ENCODE results near the gene ARHGAP27.

DNA sequence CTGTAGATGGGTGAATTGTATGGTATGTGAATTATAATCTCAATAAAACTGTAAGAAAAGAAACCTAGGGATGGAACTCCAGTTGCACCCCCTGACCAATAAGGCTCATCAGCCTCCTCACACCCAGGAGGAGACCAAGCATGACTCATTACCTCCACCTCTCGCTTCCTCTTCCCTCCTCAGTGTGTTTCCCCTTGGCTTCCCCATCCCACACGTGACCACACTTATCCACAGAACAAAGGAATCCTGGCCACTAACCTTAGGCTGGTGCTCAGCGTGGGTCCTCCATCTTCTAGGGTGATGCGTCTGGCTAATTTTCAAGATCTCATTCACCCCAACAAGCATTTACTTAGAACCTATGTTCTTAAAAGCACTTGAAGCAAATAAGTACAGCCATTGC, 79.6 kb downstream of the ARHGAP27 start:
- TF ChIP-seq, protein P1, sequence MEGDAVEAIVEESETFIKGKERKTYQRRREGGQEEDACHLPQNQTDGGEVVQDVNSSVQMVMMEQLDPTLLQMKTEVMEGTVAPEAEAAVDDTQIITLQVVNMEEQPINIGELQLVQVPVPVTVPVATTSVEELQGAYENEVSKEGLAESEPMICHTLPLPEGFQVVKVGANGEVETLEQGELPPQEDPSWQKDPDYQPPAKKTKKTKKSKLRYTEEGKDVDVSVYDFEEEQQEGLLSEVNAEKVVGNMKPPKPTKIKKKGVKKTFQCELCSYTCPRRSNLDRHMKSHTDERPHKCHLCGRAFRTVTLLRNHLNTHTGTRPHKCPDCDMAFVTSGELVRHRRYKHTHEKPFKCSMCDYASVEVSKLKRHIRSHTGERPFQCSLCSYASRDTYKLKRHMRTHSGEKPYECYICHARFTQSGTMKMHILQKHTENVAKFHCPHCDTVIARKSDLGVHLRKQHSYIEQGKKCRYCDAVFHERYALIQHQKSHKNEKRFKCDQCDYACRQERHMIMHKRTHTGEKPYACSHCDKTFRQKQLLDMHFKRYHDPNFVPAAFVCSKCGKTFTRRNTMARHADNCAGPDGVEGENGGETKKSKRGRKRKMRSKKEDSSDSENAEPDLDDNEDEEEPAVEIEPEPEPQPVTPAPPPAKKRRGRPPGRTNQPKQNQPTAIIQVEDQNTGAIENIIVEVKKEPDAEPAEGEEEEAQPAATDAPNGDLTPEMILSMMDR (IDR thresholded peaks at IDR 0.05): no peak
- no peak for TF ChIP-seq EP300 (IDR thresholded peaks at IDR 0.05)
- no peak for TF ChIP-seq POLR2A (IDR thresholded peaks at IDR 0.05)
- no peak for TF ChIP-seq POLR2AphosphoS5 (IDR thresholded peaks at IDR 0.05)

Measured in upper lobe of left lung (tissue), 4 donors.